Fibroblast of gingiva (primary cell): ENCODE measurements around the gene ASB16.

Source experiments
- DNase-seq: peaks from one replicate; pipeline ENCODE4 v3.0.0-alpha.2; 2011; ENCODE audit warnings: low read depth

The ASB16 gene

GRCh38 chr17:44188576-44189403 lies 18.3 kb downstream of the ASB16 start:
- DNase-seq: no peak

DNA sequence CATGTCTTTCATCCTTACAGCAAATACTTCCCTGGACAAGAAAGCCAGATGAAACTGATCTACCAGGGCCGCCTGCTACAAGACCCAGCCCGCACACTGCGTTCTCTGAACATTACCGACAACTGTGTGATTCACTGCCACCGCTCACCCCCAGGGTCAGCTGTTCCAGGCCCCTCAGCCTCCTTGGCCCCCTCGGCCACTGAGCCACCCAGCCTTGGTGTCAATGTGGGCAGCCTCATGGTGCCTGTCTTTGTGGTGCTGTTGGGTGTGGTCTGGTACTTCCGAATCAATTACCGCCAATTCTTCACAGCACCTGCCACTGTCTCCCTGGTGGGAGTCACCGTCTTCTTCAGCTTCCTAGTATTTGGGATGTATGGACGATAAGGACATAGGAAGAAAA lies 20.0 kb downstream of the ASB16 start:
- no peak for DNase-seq

GRCh38 chr17:44191369-44191768 lies 20.9 kb downstream of the ASB16 start:
- no peak for DNase-seq

DNA sequence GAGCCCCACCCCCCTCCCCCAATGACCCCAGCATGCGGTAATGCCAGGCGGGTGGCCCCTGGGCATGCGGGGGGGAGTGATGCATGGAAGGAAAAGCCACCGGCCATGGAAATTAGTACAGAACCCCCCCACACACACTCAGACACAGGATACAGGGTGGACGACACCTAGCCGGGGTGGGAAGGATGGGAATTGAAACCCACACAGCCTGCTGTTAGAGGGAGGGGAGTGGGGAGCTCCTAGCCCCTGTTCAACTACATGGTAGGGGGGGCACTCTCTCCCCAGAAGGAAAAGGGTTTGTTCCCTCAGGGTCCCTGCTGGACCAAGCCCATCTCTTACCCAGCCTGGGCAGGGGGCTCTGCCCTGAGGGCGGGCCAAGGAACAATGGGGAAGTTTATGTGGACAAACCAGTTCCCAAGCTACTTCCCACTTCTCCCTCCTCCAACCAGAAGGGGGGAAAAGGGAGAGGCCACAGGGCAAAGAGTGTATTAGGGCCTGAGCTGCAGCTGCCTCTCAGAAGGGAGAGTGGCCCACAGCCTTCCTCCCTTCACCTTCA lies 21.5 kb downstream of the ASB16 start:
- no peak for DNase-seq

DNA sequence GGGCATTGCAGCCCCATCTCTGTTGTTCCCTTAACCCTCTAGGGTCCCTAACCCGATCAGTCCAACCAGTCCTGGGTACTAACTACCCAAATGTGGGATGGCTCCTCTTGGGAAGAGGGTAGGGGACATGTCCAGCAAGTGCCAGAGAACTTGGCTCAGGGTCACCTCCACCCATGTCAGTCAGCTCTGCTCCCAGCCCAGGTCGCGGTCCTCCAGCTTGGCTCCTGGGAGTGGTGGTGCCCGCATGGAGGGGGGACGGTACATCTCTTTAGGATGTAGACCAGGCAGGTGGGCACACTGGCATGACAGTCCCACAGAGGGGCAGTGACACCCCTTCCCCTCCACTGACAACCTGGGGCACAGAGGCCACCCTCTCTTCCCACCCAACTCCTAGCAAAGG lies 22.2 kb downstream of the ASB16 start:
- DNase-seq: no peak

GRCh38 chr17:44193326-44194084 lies 23.0 kb downstream of the ASB16 start:
- no peak for DNase-seq

- no peak for DNase-seq
These were observed 26.6 kb downstream of the ASB16 start for GRCh38 chr17:44197107-44197506.

DNA sequence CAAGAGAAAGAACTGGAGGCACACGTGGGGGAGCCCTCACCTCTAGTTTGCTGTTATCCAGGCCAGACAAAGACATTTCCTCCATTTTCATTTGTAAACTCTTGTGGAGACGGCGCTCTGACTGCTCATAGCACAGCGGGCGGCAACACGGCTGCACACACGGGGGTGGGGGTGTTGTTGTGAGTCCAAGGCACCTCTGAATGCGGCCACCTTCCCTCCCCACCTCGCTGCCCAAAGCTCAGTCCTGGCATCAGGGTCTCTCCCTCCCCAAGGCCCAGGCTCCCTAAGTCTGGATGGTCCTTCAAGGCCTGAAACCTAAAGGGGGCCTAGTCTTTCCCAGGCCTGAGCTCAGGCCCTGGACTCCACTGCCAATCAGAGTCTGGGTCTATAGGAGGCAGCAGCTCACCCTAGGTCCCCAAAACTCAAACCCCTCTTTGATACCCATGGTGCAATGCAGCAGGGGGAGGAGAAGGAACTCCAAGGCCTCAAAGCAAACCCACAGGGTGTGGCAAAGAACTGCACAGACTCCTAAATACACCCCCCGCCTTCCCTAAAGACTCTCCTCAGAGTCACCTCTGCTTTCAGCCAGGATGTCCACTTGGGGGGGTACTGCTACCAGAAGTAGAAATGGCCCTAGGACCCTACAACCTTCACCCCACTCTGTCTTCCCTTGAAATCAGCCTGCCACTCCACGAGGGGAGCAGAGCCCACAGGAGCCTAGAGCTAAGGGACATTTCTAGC lies 27.6 kb downstream of the ASB16 start:
- DNase-seq: peak; percentile 73

- peak; percentile 53 for DNase-seq
These were observed 28.4 kb downstream of the ASB16 start for GRCh38 chr17:44198721-44199552.

DNA sequence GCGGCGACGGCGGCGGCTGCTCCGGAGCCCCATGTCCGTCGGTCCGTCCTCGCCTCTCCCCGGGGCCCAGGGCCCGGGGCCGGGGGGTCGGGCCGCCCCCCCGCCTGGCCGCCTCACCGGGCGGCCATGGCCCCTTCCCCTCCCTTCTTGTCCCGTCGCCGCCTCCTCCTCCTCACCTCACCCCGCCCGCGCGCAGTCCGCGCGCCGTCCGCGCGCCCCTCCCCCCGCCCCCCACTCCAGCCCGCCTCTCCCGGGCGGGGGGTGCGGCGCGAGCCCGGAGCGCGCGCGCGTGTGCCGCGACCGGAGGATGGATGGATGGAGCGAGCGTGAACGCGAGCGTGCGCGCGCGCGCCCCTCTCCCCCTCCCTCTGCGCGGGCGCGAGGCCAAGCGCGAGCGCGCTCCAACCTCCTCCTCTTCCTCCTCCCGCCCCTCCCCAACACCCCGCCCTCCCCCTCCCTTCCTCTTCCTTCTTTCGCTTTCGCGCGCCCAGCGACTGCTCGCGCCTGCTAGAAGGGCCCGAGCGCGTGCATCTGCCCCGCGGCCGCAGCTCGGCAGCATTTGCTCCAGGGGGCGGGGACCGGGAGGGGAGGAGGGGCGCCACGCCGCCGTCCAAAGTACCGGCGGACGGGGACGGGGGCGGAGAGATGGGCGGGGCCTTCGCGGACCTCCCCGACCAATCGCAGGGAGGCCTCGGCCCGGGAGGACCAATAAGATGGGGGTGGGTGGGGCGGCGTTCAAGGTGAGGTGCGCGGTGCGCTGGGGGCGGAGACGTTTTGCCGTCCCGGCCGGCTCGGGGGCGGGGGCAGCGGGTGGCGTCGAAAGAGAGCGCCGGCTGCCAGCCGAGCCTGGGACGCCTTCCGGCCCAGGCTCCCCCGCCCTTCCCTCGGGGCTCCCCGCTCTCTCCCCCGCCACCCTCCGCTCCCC lies 29.3 kb downstream of the ASB16 start, which contains the start of gene ATXN7L3:
ATXN7L3 (minus strand) TSS at position 332 of the 925 bp plus-strand sequence. CDS start 1,814 bp downstream, outside the sequence.
- peak; percentile 99 for DNase-seq

- no peak for DNase-seq
These were observed 30.1 kb downstream of the ASB16 start for GRCh38 chr17:44200478-44201155.

DNA sequence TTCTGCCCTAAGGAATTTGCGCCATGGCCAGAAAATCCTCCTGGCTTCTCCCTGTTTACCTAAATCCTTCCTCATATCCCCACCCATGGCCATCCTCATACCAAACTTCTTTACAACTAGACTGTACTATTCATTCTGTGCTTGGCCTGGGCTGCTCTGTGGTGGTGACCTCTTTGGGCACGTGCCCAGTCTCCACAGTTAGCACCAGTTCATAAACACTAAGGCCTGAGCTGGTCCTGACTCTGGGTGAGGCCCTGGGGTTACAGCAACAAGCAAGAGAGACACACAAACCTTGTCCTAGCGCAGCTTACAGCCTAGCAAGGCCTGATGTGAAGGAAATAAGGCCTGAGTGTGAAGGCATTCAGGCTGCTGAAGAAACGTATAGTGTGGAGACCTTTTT lies 32.3 kb downstream of the ASB16 start:
- DNase-seq: no peak

DNA sequence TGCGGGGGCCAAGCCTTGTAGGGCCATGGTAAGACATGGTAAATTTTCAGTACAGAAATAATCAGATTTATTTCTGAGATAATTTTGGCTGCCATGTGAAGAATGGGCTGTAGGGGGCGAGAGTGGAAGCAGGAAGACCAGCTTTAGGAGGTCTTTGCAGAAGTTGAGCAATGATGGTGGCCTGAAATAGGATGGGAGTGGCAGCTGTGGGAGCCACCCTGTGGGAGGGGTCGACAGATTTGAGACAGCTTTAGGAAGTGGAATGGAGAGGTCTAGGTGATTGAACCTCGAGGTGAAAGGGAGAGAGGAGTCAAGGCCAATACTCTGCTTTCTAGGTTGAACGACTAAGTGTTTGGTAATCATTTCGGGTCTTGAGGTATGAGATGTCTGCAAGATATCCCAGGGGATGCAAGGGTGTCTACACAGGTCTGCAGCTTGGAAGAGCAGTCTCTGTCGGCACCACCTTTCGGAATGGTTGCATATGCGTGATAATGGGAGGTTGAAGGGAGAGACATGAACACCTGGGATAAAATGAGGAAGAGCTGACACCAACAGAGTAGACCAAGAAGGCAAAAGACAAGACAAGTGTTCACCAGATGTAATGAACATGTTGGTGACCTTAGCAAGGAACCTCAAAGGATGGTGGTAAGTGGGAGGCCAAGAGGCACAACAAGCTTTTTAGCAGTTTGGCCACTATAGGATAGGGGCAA lies 33.4 kb downstream of the ASB16 start:
- DNase-seq: peak; percentile 60

DNA sequence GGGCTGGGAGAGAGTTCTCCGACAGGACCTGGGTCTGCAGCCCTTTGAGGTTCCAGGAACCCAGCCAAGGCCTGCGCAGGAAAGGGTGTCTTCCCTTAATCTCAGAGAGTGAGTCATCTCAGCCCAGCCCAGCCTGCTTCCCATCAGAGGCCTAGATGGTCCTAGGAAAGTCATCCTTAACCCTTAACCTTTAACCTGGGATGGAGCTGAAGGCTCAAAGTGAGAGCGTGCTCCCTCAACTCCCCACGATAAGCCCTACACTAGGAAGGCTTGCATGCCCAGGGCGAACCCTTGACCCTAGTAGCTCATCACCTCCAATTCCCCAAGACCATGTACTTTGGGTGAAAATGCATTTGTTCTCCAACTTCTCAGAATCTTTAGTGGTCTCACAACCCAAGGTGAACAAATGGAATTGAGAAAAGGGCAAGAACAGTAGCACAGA lies 34.0 kb downstream of the ASB16 start:
- DNase-seq: no peak

GRCh38 chr17:44205962-44206824 lies 35.7 kb downstream of the ASB16 start:
- DNase-seq: no peak

GRCh38 chr17:44206825-44207155 lies 36.3 kb downstream of the ASB16 start:
- no peak for DNase-seq

GRCh38 chr17:44207319-44207718 lies 36.8 kb downstream of the ASB16 start:
- no peak for DNase-seq

- no peak for DNase-seq
These were observed 37.2 kb downstream of the ASB16 start for GRCh38 chr17:44207743-44208142.
